HEK293T (cell line): ENCODE data around the gene SMIM44.

Experiments
- CTCF ChIA-PET: fragments of 350-600 bp; formaldehyde crosslinking; extraction: SDS; loops from one replicate; lab custom pipeline; 2021; ENCODE audit warnings: antibody characterized with exemption, inconsistent platforms; lab: Yijun Ruan, JAX
- POLR2A ChIA-PET: fragments of 350-600 bp; formaldehyde crosslinking; extraction: SDS; loops from one replicate; lab custom pipeline; 2020; ENCODE audit warnings: antibody characterized with exemption, inconsistent platforms; lab: Yijun Ruan, JAX
- DNase-seq: peaks from one replicate; pipeline ENCODE4 v3.0.0; 2012; ENCODE audit warnings: mixed read lengths; ENCODE audit errors: extremely low spot score
- ARNT ChIP-seq: fragments of 450-650 bp; IDR thresholded peaks from 2 replicates; pipeline ENCODE4 v1.6.1; 2017; ENCODE audit warnings: mild to moderate bottlenecking
- BHLHE40 ChIP-seq: fragments of 450-650 bp; IDR thresholded peaks from 2 replicates; pipeline ENCODE4 v1.6.1; 2016; ENCODE audit warnings: mild to moderate bottlenecking, moderate library complexity, borderline replicate concordance
- CTBP1 ChIP-seq: fragments of 450-650 bp; IDR thresholded peaks from 2 replicates; pipeline ENCODE4 v1.6.1; 2016; ENCODE audit warnings: borderline replicate concordance
- ELF4 ChIP-seq: fragments of 450-650 bp; IDR thresholded peaks from 2 replicates; pipeline ENCODE4 v1.6.1; 2017; ENCODE audit warnings: antibody characterized with exemption
- FOXA1 ChIP-seq: fragments of 450-650 bp; IDR thresholded peaks from 2 replicates; pipeline ENCODE4 v1.6.1; 2016; ENCODE audit warnings: mild to moderate bottlenecking
- FOXK2 ChIP-seq: fragments of 450-650 bp; IDR thresholded peaks from 2 replicates; pipeline ENCODE4 v1.6.1; 2016; ENCODE audit warnings: mild to moderate bottlenecking
- FOXM1 ChIP-seq: fragments of 450-650 bp; IDR thresholded peaks from 2 replicates; pipeline ENCODE4 v1.6.1; 2017; ENCODE audit warnings: mild to moderate bottlenecking, borderline replicate concordance
- HDGF ChIP-seq: fragments of 450-650 bp; IDR thresholded peaks from 2 replicates; pipeline ENCODE4 v1.6.1; 2017; ENCODE audit warnings: antibody characterized with exemption, borderline replicate concordance
- L3MBTL2 ChIP-seq: fragments of 450-650 bp; conservative IDR thresholded peaks from 2 replicates; pipeline ENCODE4 v1.6.1; 2016; ENCODE audit warnings: mild to moderate bottlenecking
- LEF1 ChIP-seq: fragments of 450-650 bp; IDR thresholded peaks from 2 replicates; pipeline ENCODE4 v1.6.1; 2017; ENCODE audit warnings: mild to moderate bottlenecking, borderline replicate concordance
- NFRKB ChIP-seq: fragments of 450-650 bp; IDR thresholded peaks from 2 replicates; pipeline ENCODE4 v1.6.1; 2016; ENCODE audit warnings: mild to moderate bottlenecking, moderate library complexity
- PKNOX1 ChIP-seq: fragments of 450-650 bp; IDR thresholded peaks from 2 replicates; pipeline ENCODE4 v1.6.1; 2016
- SP1 ChIP-seq: fragments of 450-650 bp; IDR thresholded peaks from 2 replicates; pipeline ENCODE4 v1.6.1; 2017
- SUZ12 ChIP-seq: fragments of 450-650 bp; IDR thresholded peaks from 2 replicates; pipeline ENCODE4 v1.6.1; 2016; ENCODE audit warnings: mild to moderate bottlenecking
- TARDBP ChIP-seq: fragments of 450-650 bp; IDR thresholded peaks from 2 replicates; pipeline ENCODE4 v1.6.1; 2016
- ZNF384 ChIP-seq: fragments of 450-650 bp; IDR thresholded peaks from 2 replicates; pipeline ENCODE4 v1.6.1; 2016

SMIM44 gene

GRCh38 chr19:3462991-3463713 is 20.1 kb downstream of the SMIM44 start:
- no peak for TF ChIP-seq ZNF384
- TF ChIP-seq HDGF: no peak
- no peak for TF ChIP-seq SP1
- TF ChIP-seq SUZ12: no peak
- TF ChIP-seq TARDBP: no peak
- TF ChIP-seq FOXM1: no peak
- TF ChIP-seq BHLHE40: no peak
- TF ChIP-seq L3MBTL2: no peak
- no peak for TF ChIP-seq CTBP1
- TF ChIP-seq PKNOX1: no peak
- TF ChIP-seq FOXA1: no peak
- no peak for TF ChIP-seq LEF1
- no peak for TF ChIP-seq ARNT
- no peak for TF ChIP-seq FOXK2
- TF ChIP-seq ELF4: no peak
- TF ChIP-seq NFRKB: no peak
- ChIA-PET CTCF (no interaction called here), POLR2A (no interaction called here)
- DNase-seq: no peak

GRCh38 chr19:3459965-3460582 is 23.2 kb downstream of the SMIM44 start:
- DNase-seq: no peak
- TF ChIP-seq LEF1: no peak
- POLR2A ChIA-PET: no interaction called here
- CTCF ChIA-PET: no interaction called here

GRCh38 chr19:3459089-3459881 is 24.0 kb downstream of the SMIM44 start:
- no peak for DNase-seq
- POLR2A ChIA-PET: no interaction called here
- no peak for TF ChIP-seq PKNOX1
- TF ChIP-seq SP1: no peak
- no peak for TF ChIP-seq ELF4
- TF ChIP-seq NFRKB: no peak
- no peak for TF ChIP-seq HDGF
- TF ChIP-seq FOXK2: no peak
- TF ChIP-seq LEF1: no peak
- TF ChIP-seq FOXM1: no peak
- TF ChIP-seq FOXA1: no peak
- TF ChIP-seq CTBP1: no peak
- CTCF ChIA-PET: no interaction called here

- POLR2A ChIA-PET: no interaction called here
- TF ChIP-seq SP1 (no peak), NFRKB (no peak), FOXA1 (no peak), FOXM1 (no peak), SUZ12 (no peak), TARDBP (no peak), ELF4 (no peak), HDGF (no peak), FOXK2 (no peak)
- peak; percentile 46 for DNase-seq
- CTCF ChIA-PET: no interaction called here
These were observed 24.8 kb downstream of the SMIM44 start for GRCh38 chr19:3458229-3459088.

GRCh38 chr19:3457528-3458228 is 25.6 kb downstream of the SMIM44 start:
- DNase-seq: no peak
- ChIA-PET POLR2A (no interaction called here), CTCF (no interaction called here)
- no peak for TF ChIP-seq ARNT
- TF ChIP-seq TARDBP: no peak
- TF ChIP-seq ZNF384: no peak
- no peak for TF ChIP-seq NFRKB
- no peak for TF ChIP-seq CTBP1
- no peak for TF ChIP-seq SP1
- TF ChIP-seq FOXA1: no peak
- no peak for TF ChIP-seq HDGF
- no peak for TF ChIP-seq PKNOX1
- TF ChIP-seq FOXK2: no peak
- TF ChIP-seq L3MBTL2: no peak
- no peak for TF ChIP-seq ELF4
- TF ChIP-seq FOXM1: no peak
- TF ChIP-seq SUZ12: no peak
- TF ChIP-seq LEF1: no peak
- no peak for TF ChIP-seq BHLHE40
